PC-3 (cell line): Measurements from ENCODE around the gene GPR37L1.

ENCODE experiments used
- EZH2 ChIP-seq: fragments of 300-600 bp; sonication (generic); IDR thresholded peaks from one replicate; pipeline ENCODE4 v1.6.1; 2017; ENCODE audit warnings: antibody characterized with exemption, mild to moderate bottlenecking, low read length; ENCODE audit not compliant: unreplicated experiment
- EZH2phosphoT487 ChIP-seq: fragments of 300-600 bp; sonication (generic); IDR thresholded peaks from 2 replicates; pipeline ENCODE4 v1.6.1; 2018; ENCODE audit warnings: mild to moderate bottlenecking, antibody characterized with exemption, low read length, borderline replicate concordance
- TF ChIP-seq, protein P1 (sequence below): fragments of 300-600 bp; sonication (generic); conservative IDR thresholded peaks from 2 replicates; pipeline ENCODE4 v1.5.1; 2017; ENCODE audit warnings: antibody characterized with exemption, low read depth, mild to moderate bottlenecking, low read length

DNA sequence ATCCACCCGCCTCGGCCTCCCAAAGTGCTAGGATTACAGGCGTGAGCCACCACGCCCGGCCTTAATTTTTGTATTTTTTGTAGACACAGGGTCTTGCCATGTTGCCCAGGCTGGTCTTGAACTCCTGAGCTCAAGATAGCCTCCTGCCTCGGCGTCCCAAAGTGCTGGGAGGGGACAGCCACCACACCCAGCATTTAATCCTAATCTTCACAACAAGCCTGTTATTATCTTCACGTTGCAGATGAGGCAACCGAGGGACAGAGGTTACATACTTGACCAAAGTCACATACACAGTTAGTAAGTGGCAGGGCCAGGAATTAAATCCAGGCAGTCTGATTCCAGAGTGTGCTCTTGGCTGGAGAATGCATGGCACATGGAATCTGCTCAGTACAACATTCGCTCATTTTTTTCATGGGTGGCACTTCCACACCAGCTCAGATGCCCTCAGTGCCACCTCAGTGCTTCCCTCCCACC is 4.8 kb upstream of the GPR37L1 start:
- TF ChIP-seq, protein P1, sequence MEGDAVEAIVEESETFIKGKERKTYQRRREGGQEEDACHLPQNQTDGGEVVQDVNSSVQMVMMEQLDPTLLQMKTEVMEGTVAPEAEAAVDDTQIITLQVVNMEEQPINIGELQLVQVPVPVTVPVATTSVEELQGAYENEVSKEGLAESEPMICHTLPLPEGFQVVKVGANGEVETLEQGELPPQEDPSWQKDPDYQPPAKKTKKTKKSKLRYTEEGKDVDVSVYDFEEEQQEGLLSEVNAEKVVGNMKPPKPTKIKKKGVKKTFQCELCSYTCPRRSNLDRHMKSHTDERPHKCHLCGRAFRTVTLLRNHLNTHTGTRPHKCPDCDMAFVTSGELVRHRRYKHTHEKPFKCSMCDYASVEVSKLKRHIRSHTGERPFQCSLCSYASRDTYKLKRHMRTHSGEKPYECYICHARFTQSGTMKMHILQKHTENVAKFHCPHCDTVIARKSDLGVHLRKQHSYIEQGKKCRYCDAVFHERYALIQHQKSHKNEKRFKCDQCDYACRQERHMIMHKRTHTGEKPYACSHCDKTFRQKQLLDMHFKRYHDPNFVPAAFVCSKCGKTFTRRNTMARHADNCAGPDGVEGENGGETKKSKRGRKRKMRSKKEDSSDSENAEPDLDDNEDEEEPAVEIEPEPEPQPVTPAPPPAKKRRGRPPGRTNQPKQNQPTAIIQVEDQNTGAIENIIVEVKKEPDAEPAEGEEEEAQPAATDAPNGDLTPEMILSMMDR: no peak
- TF ChIP-seq EZH2 (no peak), EZH2phosphoT487 (no peak)
